PC-9 (cell line): ENCODE results near the gene RASSF4. TPM values are rescaled to one million over a fixed set of nuclear protein-coding genes. Genes with fewer than 3 reads are reported as not detected.

ENCODE experiments used
- BruUV-seq: library from RNA; stranded (reverse); fragments of 400-500 nt; replicated peaks from 2 replicates; lab custom pipeline; 2021; lab: Mats Ljungman, UMichigan
- CTCF ChIA-PET: fragments of 300-600 bp; sonication (Branson Sonifier 250); formaldehyde crosslinking; loops from one replicate; lab custom pipeline; 2022; ENCODE audit warnings: antibody characterized with exemption; lab: Charles Lee
- POLR2A ChIA-PET: fragments of 300-600 bp; sonication (Branson Sonifier 250); formaldehyde crosslinking; loops from one replicate; lab custom pipeline; 2022; ENCODE audit warnings: antibody characterized with exemption; ENCODE audit not compliant: unreplicated experiment; lab: Charles Lee
- DNase-seq, 2 experiments: peaks; one replicate each; pipeline versions ENCODE4 v3.0.0 to v3.0.0-alpha.2; 2015 to 2022; ENCODE audit warnings: mixed read lengths in 1 of 2
- H2AFZ ChIP-seq: fragments of 200-600 bp; sonication (generic); 2 replicates; pipeline ENCODE4 v1.8.1; 2017; ENCODE audit warnings: antibody characterized with exemption
- H3F3A ChIP-seq: fragments of 200-600 bp; sonication (generic); 2 replicates; pipeline ENCODE4 v1.8.1; 2017; ENCODE audit warnings: antibody characterized with exemption, mild to moderate bottlenecking, low read depth; ENCODE audit not compliant: insufficient read depth
- H3K27ac ChIP-seq: fragments of 200-600 bp; sonication (generic); 2 replicates; pipeline ENCODE4 v1.6.1; 2016; ENCODE audit warnings: mixed run types
- H3K27me3 ChIP-seq: fragments of 200-600 bp; sonication (generic); 2 replicates; pipeline ENCODE4 v1.6.1; 2016; ENCODE audit warnings: low read depth, mixed run types; ENCODE audit not compliant: insufficient read depth
- H3K36me3 ChIP-seq: fragments of 200-600 bp; sonication (generic); 2 replicates; pipeline ENCODE4 v1.6.1; 2016; ENCODE audit warnings: low read depth, mixed run types
- H3K4me1 ChIP-seq: fragments of 200-600 bp; sonication (generic); replicated peaks from 2 replicates; pipeline ENCODE4 v1.6.1; 2016; ENCODE audit warnings: mixed run types; ENCODE audit not compliant: insufficient read depth
- H3K4me2 ChIP-seq: fragments of 200-600 bp; sonication (generic); 2 replicates; pipeline ENCODE4 v1.6.1; 2017; ENCODE audit warnings: mixed run types
- H3K4me3 ChIP-seq: fragments of 200-600 bp; sonication (generic); 2 replicates; pipeline ENCODE4 v1.6.1; 2016; ENCODE audit warnings: mixed run types
- H3K79me2 ChIP-seq: fragments of 200-600 bp; sonication (generic); 2 replicates; pipeline ENCODE4 v1.6.1; 2017; ENCODE audit warnings: low read depth, mixed run types
- H3K9me2 ChIP-seq: fragments of 200-600 bp; sonication (generic); 2 replicates; pipeline ENCODE4 v1.8.1; 2017; ENCODE audit warnings: mild to moderate bottlenecking; ENCODE audit not compliant: insufficient read depth
- H3K9me3 ChIP-seq: fragments of 200-600 bp; sonication (generic); 2 replicates; pipeline ENCODE4 v1.8.1; 2016; ENCODE audit warnings: low read depth; ENCODE audit not compliant: insufficient read depth
- H4K20me1 ChIP-seq: fragments of 200-600 bp; sonication (generic); 2 replicates; pipeline ENCODE4 v1.8.1; 2017; ENCODE audit not compliant: insufficient read depth
- CTCF ChIP-seq: fragments of 200-600 bp; sonication (generic); conservative IDR thresholded peaks from 2 replicates; pipeline ENCODE4 v1.6.1; 2017; ENCODE audit warnings: mixed run types, antibody characterized with exemption, mild to moderate bottlenecking, moderate library complexity
- EZH2 ChIP-seq: fragments of 200-600 bp; sonication (generic); IDR thresholded peaks from 2 replicates; pipeline ENCODE4 v1.8.0; 2017; ENCODE audit warnings: antibody characterized with exemption, low read depth
- intact Hi-C: fragments of 100-400 bp; cut with micrococcal nuclease; formaldehyde crosslinking; loops from one replicate; pipeline ENCODE4 v1.10.0; 2022; ENCODE audit not compliant: unreplicated experiment
- total RNA-seq: library from RNA; stranded (reverse); gene quantifications from 2 replicates; pipeline ENCODE4 v1.2.3, GENCODE V29; 2021

The RASSF4 gene
- total RNA-seq, 1 experiment from 2014 or later = 6.5 TPM

GRCh38 chr10:44949127-44949802 lies 10.3 kb upstream of the RASSF4 start:
- TF ChIP-seq EZH2 (no peak), CTCF (no peak)
- Histone ChIP-seq H3K27ac (no peak overlapping the region), H3K4me3 (no peak overlapping the region), H3F3A (no peaks in the 10 kb centered on the region), H3K9me2 (no peaks in the 10 kb centered on the region), H4K20me1 (no peaks in the 10 kb centered on the region), H3K27me3 (no peaks in the 10 kb centered on the region), H3K4me1 (no peaks in the 10 kb centered on the region), H3K36me3 (no peaks in the 10 kb centered on the region), H3K79me2 (no peaks in the 10 kb centered on the region), H2AFZ (no peak overlapping the region), H3K4me2 (no peak overlapping the region), H3K9me3 (peaks cover 5% of the 10 kb centered on the region; the same call in 1 of the 2 replicates)
- no peak for DNase-seq
- ChIA-PET CTCF (no interaction called here), POLR2A (no interaction called here)
- BruUV-seq = no TSS peak
- intact Hi-C loops = no loop called here

- intact Hi-C loops = no loop called here
- H3K79me2 ChIP-seq = no peaks in the 10 kb centered on the region
- ChIA-PET CTCF (no interaction called here), POLR2A (no interaction called here)
- H3K9me3 ChIP-seq = no peaks in the 10 kb centered on the region
- BruUV-seq = no TSS peak
- no peak overlapping the region for H3K4me3 ChIP-seq
- H3K27me3 ChIP-seq = no peaks in the 10 kb centered on the region
- no peaks in the 10 kb centered on the region for H3K9me2 ChIP-seq
- H3K4me2 ChIP-seq = no peak overlapping the region
- H3K27ac ChIP-seq = no peak overlapping the region
- no peak overlapping the region for H2AFZ ChIP-seq
- H3K36me3 ChIP-seq = no peaks in the 10 kb centered on the region
- no peaks in the 10 kb centered on the region for H4K20me1 ChIP-seq
- DNase-seq = no peak
- no peaks in the 10 kb centered on the region for H3K4me1 ChIP-seq
- TF ChIP-seq EZH2 (no peak), CTCF (no peak)
- H3F3A ChIP-seq = no peaks in the 10 kb centered on the region
Observed at GRCh38 chr10:44949915-44950314, 9.7 kb upstream of the RASSF4 start.

- CTCF ChIA-PET = no interaction called here
- POLR2A ChIA-PET = no interaction called here
Observed at GRCh38 chr10:44950326-44951225, 9.0 kb upstream of the RASSF4 start.

More at GRCh38 chr10:44950326-44951225, 9.0 kb upstream of the RASSF4 start:
- Histone ChIP-seq H3F3A (no peaks in the 10 kb centered on the region), H3K4me2 (no peak overlapping the region), H3K27me3 (no peaks in the 10 kb centered on the region), H4K20me1 (no peaks in the 10 kb centered on the region), H3K36me3 (no peaks in the 10 kb centered on the region), H3K9me2 (no peaks in the 10 kb centered on the region), H3K4me3 (no peak overlapping the region), H3K27ac (no peak overlapping the region), H3K9me3 (no peaks in the 10 kb centered on the region), H2AFZ (no peak overlapping the region), H3K79me2 (no peaks in the 10 kb centered on the region), H3K4me1 (no peaks in the 10 kb centered on the region)
- no peak for DNase-seq
- no TSS peak for BruUV-seq
- TF ChIP-seq EZH2 (no peak), CTCF (no peak)
- intact Hi-C loops = no loop called here
